NK-92 (cell line): ENCODE measurements around the gene ARHGAP6.
"Not testable (repeated sequence)": the region's sequence is repeated elsewhere in the genome, so short reads cannot be mapped to it uniquely, and the experiment has no call there.

Experiments used
- DNase-seq: peaks from one replicate; lab custom pipeline; 2025; ENCODE audit not compliant: unreplicated experiment; lab: John Stamatoyannopoulos, UW

Gene ARHGAP6

GRCh38 chrX:11187001-11187400 is 478.7 kb downstream of the ARHGAP6 start:
- no peak for DNase-seq

GRCh38 chrX:11185861-11186260 is 479.9 kb downstream of the ARHGAP6 start:
- DNase-seq = no peak

DNA sequence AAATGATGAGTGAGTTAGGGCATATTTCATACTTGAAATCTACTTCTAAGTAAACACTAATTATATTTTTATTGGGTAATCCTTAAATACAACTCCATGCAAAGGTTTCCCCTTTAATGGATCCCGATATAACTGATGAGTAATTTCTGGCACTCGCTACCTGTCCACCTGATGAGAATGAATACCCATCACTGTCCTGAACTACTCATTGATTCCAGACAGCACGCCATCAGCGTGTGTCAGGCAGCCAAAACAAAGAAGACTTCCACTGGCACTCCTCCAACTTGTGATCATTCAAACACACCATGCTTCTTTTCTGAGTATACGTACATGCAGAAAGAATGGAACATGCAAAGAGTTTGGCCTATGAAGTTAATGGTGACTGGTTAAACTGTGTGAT is 485.1 kb downstream of the ARHGAP6 start:
- DNase-seq = no peak

DNA sequence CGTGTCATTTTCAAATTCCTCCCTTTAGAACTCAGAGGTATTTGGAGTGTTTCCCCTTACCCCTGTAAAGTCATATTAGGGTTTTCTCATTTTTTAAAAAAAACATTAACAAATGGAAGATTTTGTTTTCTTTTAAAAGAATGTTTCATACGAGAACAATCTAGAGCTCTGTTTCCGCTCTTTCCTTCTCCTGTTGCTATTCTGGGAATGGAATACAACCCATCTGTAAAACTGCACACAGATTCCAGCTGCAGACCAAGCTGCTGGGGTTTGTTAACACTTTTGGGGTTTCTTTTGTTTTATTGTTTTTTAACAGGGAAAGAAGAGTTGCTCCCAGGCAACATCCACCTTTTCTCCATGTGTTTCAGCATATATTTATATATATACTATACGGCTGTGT is 493.3 kb downstream of the ARHGAP6 start:
- no peak for DNase-seq

GRCh38 chrX:11171956-11172355 is 493.8 kb downstream of the ARHGAP6 start:
- no peak for DNase-seq

DNA sequence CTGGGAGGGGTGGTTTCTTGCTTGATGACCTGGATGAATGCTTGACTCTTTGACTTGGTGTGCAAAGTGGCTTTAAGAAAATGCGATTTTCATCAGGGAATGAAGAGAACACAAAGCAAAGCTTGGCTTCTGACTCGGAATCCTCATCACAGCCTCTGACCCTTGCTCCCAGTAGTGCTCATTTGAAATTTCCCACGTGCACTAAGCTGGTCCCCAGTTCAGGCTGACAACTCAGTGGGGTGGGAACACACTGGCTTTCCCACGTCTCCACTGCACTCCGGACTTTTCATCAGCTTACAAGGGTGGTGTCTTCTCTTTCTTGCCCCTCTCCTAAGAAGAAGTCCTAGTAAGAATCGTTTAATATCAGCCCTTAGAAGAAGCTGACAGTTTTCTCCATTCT is 501.3 kb downstream of the ARHGAP6 start:
- no peak for DNase-seq

- no peak for DNase-seq
Measured at GRCh38 chrX:11159149-11159548, 506.6 kb downstream of the ARHGAP6 start.

DNA sequence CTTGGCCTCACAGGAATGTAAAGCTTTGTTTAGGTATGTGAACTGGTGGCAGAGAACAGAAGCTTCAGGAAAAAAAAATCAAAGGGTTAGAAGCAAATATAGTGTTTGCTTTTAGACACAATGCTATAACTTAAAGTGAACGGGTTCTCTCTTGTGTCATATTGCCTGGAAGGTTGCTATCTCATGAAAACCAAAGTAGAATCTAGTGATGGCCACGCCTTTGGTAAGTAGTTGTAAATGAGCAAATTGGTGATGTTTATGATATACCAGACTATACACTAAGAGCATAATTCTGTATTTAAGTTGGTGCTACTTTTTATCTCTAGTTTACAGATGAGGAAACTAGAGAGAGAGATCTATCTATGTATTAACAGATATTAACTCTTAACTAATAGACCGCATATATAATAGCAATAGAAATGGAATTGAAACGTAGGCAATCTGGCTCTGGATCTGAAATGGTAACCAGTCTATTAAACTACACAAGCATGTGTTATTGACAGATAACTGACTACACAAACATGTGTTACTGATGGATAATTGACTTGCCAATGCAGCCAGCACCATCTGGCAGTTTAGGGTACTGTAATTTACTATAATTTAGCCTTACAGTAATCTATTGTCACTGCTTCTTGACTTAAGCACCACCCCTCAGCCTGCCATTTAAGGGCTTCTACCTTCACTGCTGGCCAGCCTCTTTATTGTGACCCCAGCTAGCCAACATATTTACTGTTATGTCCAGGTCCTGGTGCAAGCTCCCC is 513.7 kb downstream of the ARHGAP6 start:
- no peak for DNase-seq

- no peak for DNase-seq
Measured at GRCh38 chrX:11148401-11148800, 517.3 kb downstream of the ARHGAP6 start.

DNA sequence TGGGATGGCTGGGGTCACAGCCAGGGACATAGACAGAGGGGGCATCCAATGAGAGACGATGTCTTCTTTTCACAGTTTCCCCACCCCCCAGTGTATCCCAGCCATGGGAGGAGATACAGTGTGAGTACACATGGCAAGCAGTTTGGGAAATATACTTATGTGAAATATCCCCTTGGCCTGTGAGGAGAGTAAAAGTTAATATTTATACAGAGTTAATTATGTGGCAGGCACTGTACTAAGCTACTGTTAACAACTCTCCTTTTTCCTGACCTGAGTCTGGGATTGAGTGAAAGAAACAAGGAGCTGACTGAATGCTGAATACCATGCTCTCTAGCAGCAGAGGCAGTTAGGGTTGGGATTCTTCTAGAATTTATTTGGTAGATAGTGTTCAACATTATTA is 519.3 kb downstream of the ARHGAP6 start:
- DNase-seq = no peak

GRCh38 chrX:11143931-11144678 is 521.6 kb downstream of the ARHGAP6 start:
- DNase-seq = no peak

DNA sequence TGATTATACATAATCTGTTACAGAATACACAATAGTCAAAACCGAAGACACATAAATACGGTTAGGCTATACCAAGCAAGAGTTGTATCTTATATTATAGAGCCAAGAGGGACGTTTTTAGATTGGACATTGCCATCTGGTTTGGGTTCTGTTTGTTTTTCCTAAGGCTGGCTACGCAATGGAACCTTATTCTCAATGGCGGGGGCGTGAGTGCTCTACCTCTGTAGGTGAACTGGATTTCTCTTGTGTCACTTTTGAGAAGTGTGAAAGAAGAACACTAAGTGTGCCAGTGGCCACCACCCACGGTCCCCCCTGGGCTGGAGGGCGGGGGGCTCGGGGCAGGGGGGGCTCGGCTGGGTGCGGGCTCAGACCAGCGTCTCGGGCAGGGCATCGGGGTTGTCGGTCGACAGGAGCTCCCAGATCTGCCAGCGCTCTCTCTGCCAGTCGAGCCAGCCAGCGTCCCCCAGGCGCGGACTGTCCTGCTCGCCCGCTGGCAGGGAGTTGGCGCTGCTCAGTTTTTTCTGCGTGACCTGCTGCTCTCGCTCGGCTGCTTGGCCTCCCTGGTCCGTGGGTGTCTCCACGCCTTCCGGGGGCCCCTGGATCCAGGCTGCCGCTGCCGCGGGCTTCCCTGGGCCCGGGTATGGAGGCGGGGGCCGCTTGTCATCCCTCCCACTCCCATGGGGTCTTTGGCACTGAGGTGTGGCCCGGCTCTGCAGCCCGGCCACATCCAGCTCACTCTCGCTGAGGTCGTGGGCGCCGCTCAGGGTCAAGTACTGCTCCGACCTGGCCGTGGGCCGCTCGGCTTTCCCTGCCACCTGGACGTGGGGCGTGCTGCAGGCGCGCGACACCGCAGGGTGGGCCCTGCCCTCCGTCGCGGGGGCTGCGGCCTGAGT is 527.0 kb downstream of the ARHGAP6 start:
- DNase-seq = no peak

GRCh38 chrX:11137543-11138139 is 528.1 kb downstream of the ARHGAP6 start:
- DNase-seq = no peak

GRCh38 chrX:11135564-11136185 is 530.0 kb downstream of the ARHGAP6 start:
- DNase-seq = no peak

DNA sequence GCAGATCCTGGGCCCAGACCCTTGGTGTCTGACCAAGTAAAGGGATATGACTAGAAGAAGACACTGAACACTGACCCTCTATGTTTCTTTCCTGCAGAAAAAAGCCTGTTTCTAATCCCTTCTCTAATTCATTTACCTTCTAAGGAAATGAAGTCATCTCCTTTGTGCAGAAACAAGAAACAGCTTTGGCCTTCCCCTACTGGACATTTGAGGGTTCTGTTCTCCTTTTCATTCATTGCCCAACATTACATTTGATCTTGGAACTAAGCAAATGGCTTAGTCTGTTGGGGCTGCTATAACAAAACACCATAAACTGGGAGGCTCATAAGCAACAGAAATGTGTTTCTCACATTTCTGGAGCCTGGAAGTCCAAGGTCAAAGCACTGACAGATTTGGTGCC is 534.6 kb downstream of the ARHGAP6 start:
- DNase-seq = no peak

- DNase-seq = no peak
Measured at GRCh38 chrX:11130136-11130535, 535.6 kb downstream of the ARHGAP6 start.

DNA sequence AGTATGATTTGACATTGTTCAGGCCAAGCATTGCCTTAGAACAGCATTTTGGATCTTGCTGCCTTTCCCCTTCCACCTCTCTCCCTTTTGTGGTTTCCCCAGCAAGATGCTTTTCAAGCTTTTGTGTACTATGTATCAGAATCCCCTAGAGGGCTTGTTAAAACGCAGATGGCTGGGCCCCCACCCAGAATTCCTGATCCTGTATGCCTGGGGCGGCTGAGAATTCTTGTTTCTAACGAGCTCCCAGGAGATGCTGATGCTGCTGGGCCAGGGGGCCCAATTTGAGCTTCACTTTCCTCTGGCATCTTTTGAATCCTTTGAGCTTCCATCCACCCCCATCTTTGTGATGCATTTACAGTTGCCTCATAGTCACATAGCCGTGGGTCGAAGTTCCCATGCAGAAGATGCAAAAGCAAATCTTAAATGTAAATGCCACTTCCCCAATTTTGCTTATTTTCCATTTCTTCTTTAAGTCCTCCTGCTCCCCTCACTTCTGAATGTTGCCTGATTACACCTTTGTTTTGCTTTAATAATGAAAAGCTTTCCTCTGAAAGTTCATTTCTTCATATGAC is 536.1 kb downstream of the ARHGAP6 start:
- no peak for DNase-seq

GRCh38 chrX:11125060-11125459 is 540.7 kb downstream of the ARHGAP6 start:
- no peak for DNase-seq

DNA sequence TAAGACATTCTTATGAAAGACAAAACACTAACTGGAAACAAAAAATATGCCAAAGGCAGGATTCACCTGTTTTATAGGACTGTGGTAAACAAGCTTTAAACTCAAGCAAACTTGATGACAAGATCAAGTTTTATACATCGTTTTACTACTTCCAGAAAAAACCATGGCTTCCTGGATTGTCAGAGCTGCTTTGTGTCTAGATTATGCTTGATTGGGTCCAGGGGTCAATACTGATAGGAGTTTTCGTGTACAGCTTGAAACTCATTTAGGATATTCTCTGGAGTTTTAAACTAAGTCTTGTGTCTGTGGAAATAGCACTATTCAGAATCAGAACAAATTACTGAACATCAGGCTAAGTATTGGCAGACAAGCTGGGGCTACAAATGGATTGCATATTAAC is 541.6 kb downstream of the ARHGAP6 start:
- DNase-seq = no peak

- not testable (repeated sequence) for DNase-seq
Measured at GRCh38 chrX:11123087-11123486, 542.6 kb downstream of the ARHGAP6 start.
